Skeletal muscle cell (primary cell): Measurements from ENCODE around the gene JUP.
A peak's percentile ranks its signal among the peaks of the same experiment; 100 is the strongest.
"Not testable (repeated sequence)": the region's sequence is repeated elsewhere in the genome, so short reads cannot be mapped to it uniquely, and the experiment has no call there.

Source experiments
- DNase-seq: peaks from one replicate; pipeline ENCODE4 v3.0.0-alpha.2; 2010; ENCODE audit warnings: low read depth
- H3K4me3 ChIP-seq: 2 replicates; pipeline ENCODE4 v1.5.1; 2011; ENCODE audit warnings: low read depth, mild to moderate bottlenecking, control low read depth, low read length, moderate library complexity

The JUP gene

DNA sequence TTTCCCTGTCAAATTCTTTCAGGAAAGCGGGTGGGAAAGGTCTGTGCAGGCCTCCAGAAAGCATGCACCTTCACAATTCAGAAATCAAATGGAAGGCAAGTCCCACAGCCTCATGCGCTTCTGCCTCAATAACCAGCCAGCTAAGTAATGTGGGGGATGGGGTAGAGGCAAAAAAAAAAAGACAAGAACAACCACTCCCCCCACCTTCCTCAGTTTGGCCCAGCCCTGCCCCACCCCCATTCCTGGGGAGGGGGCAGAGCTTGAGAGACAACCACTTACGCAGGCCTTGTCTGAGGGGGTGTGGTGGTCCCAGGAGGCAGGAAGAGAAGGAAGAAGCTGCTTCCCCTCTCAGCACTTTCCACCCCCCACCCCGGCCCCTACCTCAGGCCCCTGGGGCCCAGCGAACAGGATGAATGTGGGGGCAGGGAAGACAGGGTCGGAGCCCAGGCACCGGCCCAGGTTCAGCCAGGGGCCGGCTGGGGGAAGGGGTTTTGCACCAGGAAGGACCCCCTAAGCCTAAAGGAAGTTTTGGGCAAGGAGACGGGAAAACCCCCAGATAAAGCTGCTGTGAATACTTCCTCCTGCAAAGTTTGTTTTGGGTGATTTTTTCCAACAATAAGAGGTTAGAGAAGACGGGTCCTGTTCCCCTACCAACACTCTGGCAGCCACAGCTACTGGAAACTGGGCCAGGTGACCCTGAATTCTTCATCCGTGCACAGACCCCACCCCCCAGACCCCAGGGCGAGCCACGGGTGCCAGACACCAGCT is 1.2 kb downstream of the JUP start:
- no peak for DNase-seq
- H3K4me3 ChIP-seq: peak overlapping the region; percentile 49

DNA sequence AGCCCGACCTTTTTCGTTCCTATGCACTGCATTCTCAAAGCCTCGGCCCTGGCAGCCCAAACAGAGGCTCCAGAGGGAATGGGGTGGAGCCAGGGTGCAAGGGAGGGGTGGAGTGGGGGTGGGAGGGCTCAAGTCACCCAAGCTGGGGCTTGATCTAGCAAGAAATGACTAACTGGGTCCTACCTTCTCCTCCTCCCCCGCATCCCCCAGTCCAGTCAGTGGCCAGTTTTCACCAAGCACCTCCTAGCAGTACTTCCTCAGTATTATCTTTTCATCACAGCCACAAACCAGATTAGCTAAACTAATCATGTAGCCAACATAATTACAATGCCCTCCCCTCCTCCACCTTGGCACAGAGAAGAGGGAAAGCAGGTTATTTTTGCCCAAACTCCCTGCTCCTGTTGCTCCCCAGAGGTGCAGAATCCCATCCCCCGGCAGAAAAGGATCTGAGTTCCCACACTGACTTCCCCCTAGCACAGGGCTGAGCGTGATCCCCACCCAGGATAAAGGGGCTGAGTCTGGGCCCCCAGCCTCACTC is 2.2 kb downstream of the JUP start:
- DNase-seq: no peak
- no peak overlapping the region for H3K4me3 ChIP-seq

DNA sequence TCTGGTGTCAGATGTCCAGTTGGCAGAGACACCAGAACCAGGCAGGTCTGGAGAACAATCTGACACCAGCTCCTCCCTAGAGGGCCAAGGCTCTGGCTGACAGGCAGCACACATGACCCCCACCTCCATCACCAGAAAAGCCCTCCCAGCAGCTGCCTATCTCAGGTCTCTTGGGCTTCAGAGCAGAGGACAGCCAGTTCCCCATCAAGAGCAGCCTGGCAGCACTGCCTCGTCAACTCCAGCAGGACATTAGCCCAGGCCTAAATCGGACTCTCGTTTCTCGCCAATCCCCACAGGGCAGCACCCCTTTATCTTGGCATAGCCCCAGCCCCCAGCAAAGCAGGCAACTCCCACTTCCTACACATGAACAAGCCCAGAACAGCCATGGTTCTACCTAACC is 4.4 kb downstream of the JUP start:
- H3K4me3 ChIP-seq: no peak overlapping the region
- DNase-seq: no peak

DNA sequence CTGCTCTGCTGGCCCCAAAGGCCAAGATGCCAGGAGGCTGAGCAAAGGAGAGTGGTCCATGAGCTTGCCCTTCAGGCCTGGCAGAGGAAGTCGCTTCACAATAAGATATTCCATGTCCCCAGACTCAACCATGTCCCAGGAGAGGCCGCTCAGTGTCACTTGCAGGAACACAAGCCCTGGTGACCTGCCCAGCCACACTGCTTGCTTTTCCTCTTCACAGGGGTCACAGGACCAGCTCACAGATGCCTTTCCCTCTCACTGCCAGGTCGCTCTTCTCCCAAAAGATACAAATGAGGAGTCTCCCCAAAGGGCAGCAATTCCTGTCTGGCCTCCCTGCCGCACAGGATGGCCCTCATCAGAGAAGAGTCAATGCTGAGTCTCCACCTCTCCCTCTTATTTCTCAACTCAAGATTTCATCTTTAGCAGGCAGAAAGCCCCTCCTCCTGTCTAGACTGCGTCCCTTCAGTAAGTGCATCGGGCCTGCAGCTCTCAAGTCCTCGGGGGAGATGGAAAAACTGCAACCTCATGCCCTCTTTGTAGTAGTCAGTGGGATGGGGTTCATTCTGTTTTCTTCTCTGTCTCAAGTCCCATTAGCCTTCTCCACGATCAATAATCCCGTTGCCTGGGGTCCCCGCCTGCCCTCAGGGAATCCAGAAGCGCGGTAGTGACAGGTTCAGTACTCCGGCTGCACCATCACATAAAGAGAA is 5.0 kb downstream of the JUP start:
- no peak overlapping the region for H3K4me3 ChIP-seq
- no peak for DNase-seq

DNA sequence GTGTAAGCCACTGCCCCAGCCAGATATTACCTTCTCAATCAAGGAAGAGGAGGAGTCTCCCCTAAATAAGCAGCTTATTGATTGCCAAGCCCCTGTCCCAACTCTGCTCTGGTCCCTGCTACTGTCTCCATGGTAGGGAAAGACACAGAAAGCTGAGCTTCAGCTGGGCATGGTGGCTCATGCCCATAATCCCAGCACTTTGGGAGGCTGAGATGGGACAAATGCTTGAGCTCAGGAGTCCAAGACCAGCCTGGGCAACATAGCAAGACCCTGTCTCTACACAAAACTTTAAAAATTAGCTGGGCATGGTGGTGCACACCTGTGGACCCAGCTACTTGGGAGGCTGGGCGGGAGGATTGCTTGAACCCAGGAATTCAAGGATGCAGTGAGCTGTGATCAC is 6.6 kb downstream of the JUP start:
- no peak overlapping the region for H3K4me3 ChIP-seq
- DNase-seq: no peak

DNA sequence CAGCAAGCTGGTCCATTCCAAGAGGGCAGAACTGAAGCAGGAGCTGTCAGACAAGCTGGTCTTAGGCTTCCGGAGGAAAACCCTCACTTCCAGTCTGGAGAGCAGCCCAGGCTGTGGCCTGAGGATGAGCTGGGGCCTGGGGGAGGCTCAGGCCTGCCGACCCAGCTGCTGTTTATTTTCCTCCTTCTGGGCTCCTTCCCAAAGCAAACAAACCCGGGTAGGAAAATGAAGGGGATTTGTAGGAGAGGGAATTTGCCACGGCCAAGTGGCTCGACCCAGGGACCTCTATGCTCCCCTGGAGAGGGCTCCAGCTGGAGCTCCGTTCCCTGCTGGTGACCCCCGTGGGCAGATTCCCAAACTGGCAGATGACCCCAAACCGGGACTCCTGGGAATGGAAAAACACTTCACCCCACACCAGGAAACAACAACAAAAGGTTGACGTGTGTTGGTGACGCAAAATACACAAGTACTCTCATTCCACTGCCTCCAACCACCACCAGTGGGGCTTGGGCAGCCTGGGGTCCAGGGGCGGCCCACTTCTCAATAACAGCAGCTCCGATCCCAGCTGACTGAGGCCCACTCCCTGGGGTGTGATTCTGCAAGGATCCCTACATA is 8.8 kb downstream of the JUP start:
- H3K4me3 ChIP-seq: no peak overlapping the region
- DNase-seq: peak; percentile 83

DNA sequence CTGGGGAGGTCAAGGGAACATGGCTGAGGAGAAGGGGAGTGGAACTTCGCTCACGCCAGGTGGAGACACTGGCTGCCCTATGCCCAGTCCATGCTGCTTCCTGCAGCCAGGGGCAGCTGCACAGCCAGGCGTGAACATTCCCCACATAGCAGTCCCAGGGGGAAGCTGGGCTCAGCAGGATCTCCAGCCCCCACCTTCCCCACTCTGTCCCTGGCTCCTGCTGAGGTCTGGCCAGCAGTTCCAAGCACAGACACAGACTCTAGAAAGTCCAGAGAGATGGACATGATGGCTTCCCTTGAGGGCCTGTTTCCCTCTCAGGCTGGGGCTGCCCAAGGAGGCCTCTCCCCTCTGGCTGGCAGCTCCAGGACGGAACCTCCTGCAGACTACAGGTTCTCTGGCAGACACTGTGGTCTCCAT is 9.3 kb downstream of the JUP start:
- no peak for DNase-seq
- H3K4me3 ChIP-seq: no peak overlapping the region

DNA sequence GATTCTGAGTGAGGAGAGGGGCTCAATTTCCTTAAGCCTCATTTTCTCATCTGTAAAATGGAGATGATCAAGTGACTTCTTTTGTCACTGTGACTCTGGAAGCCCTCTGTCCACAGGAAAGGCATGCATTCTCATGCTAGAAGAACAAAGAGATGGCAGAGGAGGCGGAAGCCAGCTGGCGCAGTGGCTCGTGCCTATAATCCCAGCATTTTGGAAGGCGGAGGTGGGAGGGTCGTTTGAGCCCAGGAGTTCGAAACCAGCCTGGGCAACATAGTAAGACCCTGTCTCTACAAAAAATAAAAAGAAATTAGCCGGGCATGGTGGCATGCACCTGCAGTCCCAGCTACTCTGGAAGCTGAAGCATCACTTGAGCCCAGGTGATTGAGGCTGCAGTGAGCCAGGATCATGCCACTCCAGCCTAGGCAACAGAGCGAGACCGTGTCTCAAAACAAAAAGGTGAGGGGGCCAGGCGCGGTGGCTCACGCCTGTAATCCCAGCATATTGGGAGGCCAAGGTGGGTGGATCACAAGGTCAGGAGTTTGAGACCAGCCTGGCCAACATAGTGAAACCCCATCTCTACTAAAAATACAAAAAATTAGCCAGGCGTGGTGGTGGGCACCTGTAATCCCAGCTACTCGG is 10.1 kb downstream of the JUP start:
- not testable (repeated sequence) for H3K4me3 ChIP-seq, DNase-seq

DNA sequence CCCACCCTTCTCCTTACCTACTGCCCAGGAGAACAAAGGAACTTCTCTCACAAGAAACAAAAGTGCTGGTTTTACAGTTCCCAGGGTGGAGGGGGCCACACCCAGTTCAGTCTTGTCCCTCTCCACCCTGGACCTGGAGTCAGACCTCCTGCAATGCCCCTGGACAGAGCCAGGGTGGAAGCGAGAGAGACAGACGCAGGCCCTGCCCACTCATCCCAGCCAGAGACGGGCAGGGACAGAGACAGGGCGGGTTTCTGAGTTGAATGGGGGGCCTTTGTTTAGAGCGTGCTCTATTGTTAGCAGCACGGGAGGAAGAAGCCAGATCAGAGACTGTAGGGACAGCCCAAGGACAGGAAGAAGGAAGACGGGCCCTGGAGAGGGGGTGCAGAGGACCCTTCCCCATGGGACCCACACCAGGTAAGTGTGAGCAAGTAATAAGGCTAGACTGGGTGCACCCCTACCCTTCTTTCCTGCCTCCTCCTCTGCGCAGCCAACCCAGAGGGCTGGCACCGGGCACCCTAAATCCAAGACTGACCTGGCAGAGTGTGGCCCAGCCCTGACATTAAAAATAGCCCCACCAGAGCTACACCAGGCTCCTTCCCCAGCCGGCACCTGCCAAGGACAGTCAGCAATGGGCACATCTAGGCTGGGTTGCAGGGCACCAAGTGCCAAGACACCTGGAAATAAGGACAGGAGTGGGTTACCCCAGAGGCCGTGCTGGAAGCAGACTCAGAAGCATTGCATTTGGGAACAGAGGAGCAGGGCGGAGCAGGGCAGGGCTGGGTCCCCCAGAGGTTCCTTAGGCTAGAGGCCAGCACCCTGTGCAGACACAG is 10.9 kb downstream of the JUP start:
- H3K4me3 ChIP-seq: no peak overlapping the region
- DNase-seq: no peak

DNA sequence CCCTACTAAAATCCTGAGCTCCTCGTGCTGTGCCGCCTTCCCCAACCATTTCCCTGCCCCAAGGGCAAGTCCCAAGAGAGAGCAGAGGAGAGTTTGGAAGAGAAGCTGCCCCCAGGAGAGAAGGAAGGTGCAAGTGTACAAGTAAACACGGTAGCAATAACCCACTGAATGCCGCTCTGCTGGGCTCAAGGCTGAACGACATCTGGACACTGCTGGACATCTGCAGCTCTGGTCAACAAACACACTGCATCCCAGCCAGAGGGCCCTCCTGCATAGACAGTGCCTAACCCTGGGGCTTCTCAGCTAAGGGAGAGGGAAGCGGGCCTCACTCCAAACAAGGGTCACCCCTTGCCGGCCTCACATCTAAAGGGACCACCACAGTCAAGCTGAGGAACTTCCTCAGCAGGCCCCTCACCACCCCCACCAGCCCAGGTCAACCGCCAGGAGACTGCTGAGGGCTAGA is 12.7 kb downstream of the JUP start:
- no peak for DNase-seq

DNA sequence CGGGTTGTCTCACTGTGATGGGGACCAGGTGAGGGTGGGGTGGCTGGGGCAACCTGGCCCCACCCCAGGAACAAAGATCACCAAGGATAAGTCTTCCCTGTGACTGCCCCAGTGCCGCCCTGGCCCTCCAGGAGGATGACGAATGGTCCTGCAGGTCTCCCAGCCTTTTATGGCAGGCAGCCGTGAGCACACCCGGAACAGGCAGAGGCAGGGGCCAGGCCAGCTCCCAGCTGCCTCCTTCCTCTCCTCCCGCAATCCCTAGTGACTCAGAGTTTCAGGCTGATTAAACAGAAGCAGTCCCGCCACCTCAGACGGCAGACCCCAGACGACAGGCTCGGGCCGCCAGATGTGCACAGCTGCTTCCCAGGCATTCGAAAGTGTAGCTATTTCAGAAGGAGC is 13.3 kb downstream of the JUP start:
- no peak overlapping the region for H3K4me3 ChIP-seq
- peak; percentile 51 for DNase-seq

More for the DNA sequence above, 12.7 kb downstream of the JUP start:
- no peak overlapping the region for H3K4me3 ChIP-seq

DNA sequence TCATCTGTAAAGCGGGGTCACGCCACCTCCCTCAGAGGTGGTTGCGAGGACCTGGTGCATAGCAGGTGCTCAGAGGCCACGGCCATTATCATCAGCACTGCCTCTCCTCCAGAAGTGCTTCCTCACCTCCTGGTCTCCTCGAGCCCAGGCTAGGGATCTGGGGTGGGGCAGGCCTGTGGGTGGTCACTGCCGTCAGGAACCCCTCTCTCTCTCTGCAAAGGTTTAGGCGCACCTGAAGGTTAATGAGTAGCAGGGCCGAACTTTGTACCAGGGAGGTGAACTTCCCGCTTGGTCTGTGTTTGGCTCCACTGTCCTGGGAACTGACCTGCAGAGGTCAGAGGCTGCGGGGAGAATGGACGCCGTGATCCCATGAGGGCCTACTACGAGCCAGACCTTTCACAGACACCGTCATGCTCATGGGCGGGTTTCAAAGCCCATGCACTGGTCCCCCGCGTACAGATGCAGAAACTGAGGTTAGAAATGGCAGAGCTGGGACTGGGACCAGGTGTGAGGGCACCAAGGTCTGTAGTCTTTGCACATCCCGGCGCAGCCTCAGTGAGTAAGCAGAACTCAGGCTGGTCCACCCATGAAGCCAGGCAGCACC is 13.8 kb downstream of the JUP start:
- H3K4me3 ChIP-seq: no peak overlapping the region
- DNase-seq: no peak

DNA sequence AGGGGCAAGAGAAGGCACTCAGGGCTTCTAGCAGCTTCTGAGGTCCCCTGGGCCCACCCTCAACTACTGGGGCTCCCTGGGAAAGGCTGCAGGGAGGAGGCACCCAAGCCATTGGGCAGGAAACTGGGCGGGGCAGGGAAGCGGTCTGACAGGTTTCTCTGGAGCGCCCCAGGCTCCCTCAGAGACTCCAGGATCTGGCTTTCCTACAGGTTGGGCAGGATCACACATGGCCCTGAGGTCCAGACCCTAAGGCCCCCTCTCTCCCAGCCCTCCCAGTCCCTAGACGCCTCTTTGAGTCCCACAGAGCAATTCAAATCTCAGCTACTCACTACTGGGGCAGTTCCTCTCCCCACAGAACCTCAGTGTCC is 14.3 kb downstream of the JUP start:
- no peak overlapping the region for H3K4me3 ChIP-seq
- DNase-seq: no peak

DNA sequence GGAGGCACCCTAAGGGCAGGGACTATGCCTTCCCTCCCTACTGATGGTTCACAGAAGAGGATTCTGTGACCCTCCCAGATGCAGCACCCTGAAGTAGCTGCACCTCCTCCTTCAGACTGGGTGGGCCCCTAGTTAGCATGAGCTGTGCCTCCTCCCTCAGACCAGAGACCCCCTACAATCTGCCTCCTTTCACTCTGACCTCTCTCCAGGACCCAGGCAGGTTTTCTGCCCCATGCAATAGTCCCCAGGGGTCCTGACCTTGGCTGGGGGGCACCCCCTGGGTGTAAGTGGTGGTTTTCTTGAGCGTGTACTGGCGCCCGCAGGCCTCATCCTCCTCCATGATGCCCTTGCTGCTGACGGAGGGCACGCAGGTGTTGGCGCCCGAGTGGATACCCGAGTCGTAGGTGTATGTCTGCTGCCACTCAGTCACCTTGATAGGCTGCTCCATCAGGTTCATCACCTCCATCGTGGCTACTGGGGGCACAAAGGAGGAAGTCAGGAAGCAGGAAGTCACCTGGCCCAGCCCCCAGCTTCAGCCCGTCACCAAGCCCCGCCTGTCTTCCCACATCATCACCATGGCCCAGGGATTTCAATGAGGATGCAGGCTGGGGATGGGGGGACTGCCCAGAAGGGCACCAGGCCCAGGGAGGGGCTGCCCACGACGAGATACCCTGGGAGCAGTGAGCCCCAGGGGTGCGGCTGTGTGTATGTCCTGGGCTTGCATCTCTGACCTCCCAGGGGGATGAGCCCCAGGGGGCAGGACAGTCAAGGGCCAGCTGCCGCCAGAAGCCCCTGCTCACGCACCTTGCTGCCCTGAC is 14.9 kb downstream of the JUP start:
- DNase-seq: no peak
- no peak overlapping the region for H3K4me3 ChIP-seq

DNA sequence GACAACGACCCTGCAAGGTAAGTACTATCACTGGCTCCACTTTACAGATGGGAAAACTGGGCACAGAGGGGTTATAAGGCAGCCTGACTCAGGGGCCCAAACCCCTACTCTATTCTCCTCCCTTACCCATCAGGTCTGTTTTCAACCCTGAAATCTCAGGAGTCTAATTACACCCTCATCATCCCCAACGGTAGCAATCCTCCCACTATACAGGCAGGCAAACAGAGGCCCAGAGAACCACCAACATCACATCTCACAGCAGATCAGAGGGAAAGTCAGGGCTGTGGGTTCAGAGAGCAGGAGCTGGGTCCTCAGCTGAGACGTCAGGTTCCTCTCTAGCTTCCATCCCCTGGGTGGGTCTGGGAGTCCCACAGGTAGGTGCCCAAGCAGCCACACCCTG is 16.5 kb downstream of the JUP start:
- no peak for DNase-seq
- H3K4me3 ChIP-seq: no peak overlapping the region

DNA sequence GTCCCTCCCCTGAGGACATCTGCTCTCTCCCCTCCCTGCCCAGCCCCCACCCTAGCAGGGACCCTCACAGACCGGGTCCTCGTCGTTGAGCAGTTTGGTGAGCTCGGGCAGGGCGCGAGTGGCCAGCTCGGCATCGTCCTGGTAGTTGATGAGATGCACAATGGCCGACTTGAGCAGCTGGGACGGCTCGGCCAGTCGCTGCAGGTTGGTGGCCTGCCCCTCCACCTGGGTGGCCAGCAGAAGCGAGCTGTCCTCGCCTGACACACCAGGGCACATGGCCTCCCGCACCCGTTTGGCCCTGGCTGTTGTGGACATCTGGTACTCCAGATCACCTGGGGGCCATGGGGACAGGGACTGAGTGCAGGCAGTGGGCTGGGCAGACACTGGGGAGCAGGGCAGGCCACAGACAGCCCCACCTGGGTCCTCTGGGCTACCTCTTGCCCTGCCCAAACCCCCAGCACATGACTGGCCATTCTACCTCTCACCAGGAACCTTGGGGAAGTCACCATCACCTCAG is 17.1 kb downstream of the JUP start:
- DNase-seq: no peak
- H3K4me3 ChIP-seq: no peak overlapping the region

DNA sequence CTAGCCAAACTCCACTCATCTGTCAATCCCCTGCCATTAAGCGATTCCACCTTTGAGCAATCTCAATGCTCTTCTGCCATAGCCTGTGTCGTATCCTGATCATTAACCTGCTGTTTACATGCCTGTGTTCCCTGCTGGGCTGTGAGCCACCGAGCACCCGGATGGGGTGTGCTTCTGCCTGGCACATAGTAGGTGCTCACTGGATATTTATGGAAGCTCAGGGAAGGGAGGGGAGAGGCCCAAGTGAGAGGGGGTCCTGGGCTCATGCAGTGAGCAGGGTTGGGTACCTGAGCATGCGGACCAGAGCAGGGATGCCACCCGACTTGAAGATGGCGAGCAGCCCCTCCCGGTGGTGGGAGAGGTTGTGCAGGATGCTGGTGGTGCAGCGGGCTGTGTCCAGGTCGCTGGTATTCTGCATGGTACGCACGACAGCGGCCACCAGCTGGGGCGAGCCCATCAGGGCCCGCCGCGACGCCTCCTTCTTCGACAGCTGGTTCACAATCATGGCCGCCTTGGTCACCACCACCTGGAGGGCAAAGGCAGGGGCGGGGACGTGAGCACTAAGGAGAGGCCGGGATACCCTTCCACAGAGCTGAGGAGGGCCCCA is 17.7 kb downstream of the JUP start:
- no peak overlapping the region for H3K4me3 ChIP-seq
- no peak for DNase-seq
